ENCODE data around the gene SAC3D1. TPM values are rescaled to one million over a fixed set of nuclear protein-coding genes. Genes with fewer than 3 reads are reported as not detected.
A peak's percentile ranks its signal among the peaks of the same experiment; 100 is the strongest.

The SAC3D1 gene
- total RNA-seq, 4 donors from 2014 or later = 2.1 to 13.1 (median 6.0) TPM

GRCh38 chr11:65036931-65037330, 4.1 kb upstream of the SAC3D1 start:
- intact Hi-C loops (cut with DNase I) = no loop called here
- peak overlapping the region in 1 of 3 donors; percentile 17 for H3K27ac ChIP-seq
- no peak overlapping the region for H3K4me3 ChIP-seq (replicated peaks in 1 of 3)
- H3K27me3 ChIP-seq = no peaks in the 10 kb centered on the region
- TF ChIP-seq POLR2A (IDR thresholded peaks at IDR 0.05) = no peak
- TF ChIP-seq CTCF (IDR thresholded peaks at IDR 0.05) = no peak
- WGBS, 2 donors = 52 to 53% methylated on average over 6 of the region's 6 CpGs
- DNase-seq = peak; percentile 91
- no peaks in the 10 kb centered on the region for H3K9me3 ChIP-seq
- H3K4me1 ChIP-seq = peaks cover 7 to 9% of the 10 kb centered on the region in 2 donors
- peaks cover 17 to 37% of the 10 kb centered on the region in 2 donors for H3K36me3 ChIP-seq

GRCh38 chr11:65040520-65040846, 527 bp upstream of the SAC3D1 start:
- peak overlapping the region in 1 of 3 donors; percentile 64 for H3K4me3 ChIP-seq (replicated peaks in 1 of 3)
- peaks cover 7 to 13% of the 10 kb centered on the region in 2 donors for H3K4me1 ChIP-seq
- 19 to 30% methylated on average over 7 of the region's 7 CpGs for WGBS, 2 donors
- no peaks in the 10 kb centered on the region for H3K27me3 ChIP-seq
- H3K9me3 ChIP-seq = no peaks in the 10 kb centered on the region
- peak overlapping the region; percentile 83 to 97 (median 93) for H3K27ac ChIP-seq
- TF ChIP-seq CTCF (IDR thresholded peaks at IDR 0.05) (no peak), POLR2A (IDR thresholded peaks at IDR 0.05) (no peak)
- no peak for DNase-seq
- H3K36me3 ChIP-seq = peaks cover 4 to 13% of the 10 kb centered on the region in 2 donors
- intact Hi-C loops (cut with DNase I) = no loop called here

GRCh38 chr11:65042891-65043290, 1.9 kb downstream of the SAC3D1 start:
- 91 to 92% methylated on average over 6 of the region's 6 CpGs for WGBS, 2 donors
- H3K36me3 ChIP-seq = peaks cover 0 to 6% of the 10 kb centered on the region in 2 donors
- no peaks in the 10 kb centered on the region for H3K9me3 ChIP-seq
- intact Hi-C loops (cut with DNase I) = no loop called here
- H3K27ac ChIP-seq = no peak overlapping the region
- DNase-seq = no peak
- TF ChIP-seq CTCF (IDR thresholded peaks at IDR 0.05) = no peak
- TF ChIP-seq POLR2A (IDR thresholded peaks at IDR 0.05) = no peak
- no peak overlapping the region for H3K4me3 ChIP-seq (replicated peaks in 1 of 3)
- no peaks in the 10 kb centered on the region for H3K27me3 ChIP-seq
- H3K4me1 ChIP-seq = peaks cover 7 to 13% of the 10 kb centered on the region in 2 donors

GRCh38 chr11:65043881-65044501, 3.0 kb downstream of the SAC3D1 start:
- intact Hi-C loops (cut with DNase I) = no loop called here
- TF ChIP-seq CTCF (IDR thresholded peaks at IDR 0.05) (no peak), POLR2A (IDR thresholded peaks at IDR 0.05) (no peak)
- no peaks in the 10 kb centered on the region for H3K27me3 ChIP-seq
- H3K36me3 ChIP-seq = no peaks in the 10 kb centered on the region
- no peak overlapping the region for H3K27ac ChIP-seq
- H3K9me3 ChIP-seq = no peaks in the 10 kb centered on the region
- H3K4me1 ChIP-seq = peaks cover 7 to 13% of the 10 kb centered on the region in 2 donors
- 85 to 89% methylated on average over 13 to 22 of the region's 23 CpGs for WGBS, 2 donors
- DNase-seq = peak in 1 of 2 donors; percentile 13
- no peak overlapping the region for H3K4me3 ChIP-seq (replicated peaks in 1 of 3)

GRCh38 chr11:65045061-65045460, 4.1 kb downstream of the SAC3D1 start:
- 85 to 100% methylated on average over 5 of the region's 5 CpGs for WGBS, 2 donors
- Histone ChIP-seq H3K27me3 (no peaks in the 10 kb centered on the region), H3K4me3 (replicated peaks in 1 of 3) (no peak overlapping the region), H3K4me1 (peaks cover 7 to 12% of the 10 kb centered on the region in 2 donors), H3K36me3 (no peaks in the 10 kb centered on the region), H3K9me3 (no peaks in the 10 kb centered on the region), H3K27ac (no peak overlapping the region)
- intact Hi-C loops (cut with DNase I) = no loop called here
- DNase-seq = no peak
- TF ChIP-seq CTCF (IDR thresholded peaks at IDR 0.05) (no peak), POLR2A (IDR thresholded peaks at IDR 0.05) (no peak)
